SK-N-SH (cell line): ENCODE measurements around the gene GTF2B. TPM values are rescaled to one million over a fixed set of nuclear protein-coding genes. Genes with fewer than 3 reads are reported as not detected.

ENCODE experiments used
- CTCF ChIA-PET: fragments of 300-600, 350-600 bp; formaldehyde crosslinking; extraction: SDS; loops from one replicate; lab custom pipeline; 2021; lab: Yijun Ruan, JAX
- POLR2A ChIA-PET: fragments of 350-600 bp; sonication (Branson Sonifier 250); formaldehyde crosslinking; extraction: SDS; loops from one replicate; lab custom pipeline; 2020; ENCODE audit warnings: antibody characterized with exemption, inconsistent platforms; lab: Yijun Ruan, JAX
- DNase-seq: peaks from one replicate; pipeline ENCODE4 v3.0.0; 2012
- H2AFZ ChIP-seq: fragments of 200-600 bp; sonication (generic); 2 replicates; pipeline ENCODE4 v1.8.1; 2016; ENCODE audit warnings: antibody characterized with exemption, mild to moderate bottlenecking, low read depth
- H3F3A ChIP-seq: fragments of 200-600 bp; sonication (generic); replicated peaks from 2 replicates; pipeline ENCODE3; 2016; ENCODE audit warnings: antibody characterized with exemption, mild to moderate bottlenecking; ENCODE audit not compliant: insufficient read depth
- H3K27ac ChIP-seq, 2 experiments: fragments of 200-500 bp in 1 of 2; fragments of 200-600 bp in 1 of 2; sonication (Bioruptor generic) in 1 of 2; sonication (generic), shearing (Covaris generic) in 1 of 2; 2 replicates each; pipeline versions ENCODE4 v1.5.1 to v1.6.1; 2014 to 2016; ENCODE audit warnings: low read depth in 2 of 2, inconsistent platforms in 1 of 2, low read length in 1 of 2, mild to moderate bottlenecking in 1 of 2, mixed read lengths in 1 of 2
- H3K27me3 ChIP-seq: fragments of 200-600 bp; sonication (generic), shearing (Covaris generic); 2 replicates; pipeline ENCODE4 v1.6.1; 2016; ENCODE audit warnings: mixed run types; ENCODE audit not compliant: insufficient read depth
- H3K36me3 ChIP-seq, 2 experiments: fragments of 200-500 bp in 1 of 2; fragments of 200-600 bp in 1 of 2; sonication (Bioruptor generic) in 1 of 2; sonication (generic) in 1 of 2; replicated peaks in 1 of 2; 2 replicates each; pipeline versions ENCODE3 to v1.5.1; 2014 to 2016; ENCODE audit warnings: low read length in 1 of 2, mild to moderate bottlenecking in 1 of 2; ENCODE audit not compliant: insufficient read depth in 2 of 2, control insufficient read depth in 1 of 2
- H3K4me1 ChIP-seq, 2 experiments: fragments of 200-500 bp in 1 of 2; fragments of 200-600 bp in 1 of 2; sonication (Bioruptor generic) in 1 of 2; sonication (generic), shearing (Covaris generic) in 1 of 2; 2 replicates each; pipeline versions ENCODE4 v1.5.1 to v1.6.1; 2014 to 2016; ENCODE audit warnings: low read depth in 1 of 2, low read length in 1 of 2, mixed run types in 1 of 2; ENCODE audit not compliant: insufficient read depth in 2 of 2, control insufficient read depth in 1 of 2
- H3K4me2 ChIP-seq: fragments of 200-600 bp; sonication (generic), shearing (Covaris generic); 2 replicates; pipeline ENCODE4 v1.6.1; 2017; ENCODE audit warnings: mixed run types
- H3K4me3 ChIP-seq, 2 experiments: fragments of 200-500 bp in 1 of 2; fragments of 200-600 bp in 1 of 2; sonication (Bioruptor generic) in 1 of 2; sonication (generic), shearing (Covaris generic) in 1 of 2; 2 replicates each; pipeline versions ENCODE4 v1.5.1 to v1.8.1; 2014 to 2016; ENCODE audit warnings: low read depth in 2 of 2, inconsistent platforms in 1 of 2, low read length in 1 of 2, mild to moderate bottlenecking in 1 of 2, mixed read lengths in 1 of 2, moderate library complexity in 1 of 2
- H3K79me2 ChIP-seq: fragments of 200-600 bp; sonication (generic); 2 replicates; pipeline ENCODE4 v1.8.1; 2017; ENCODE audit warnings: mild to moderate bottlenecking; ENCODE audit not compliant: insufficient read depth
- H3K9ac ChIP-seq: fragments of 200-600 bp; sonication (generic); 2 replicates; pipeline ENCODE4 v1.6.1; 2017; ENCODE audit warnings: mixed run types
- H3K9me2 ChIP-seq: fragments of 200-600 bp; sonication (generic); 2 replicates; pipeline ENCODE4 v1.6.1; 2017; ENCODE audit warnings: mixed run types
- H3K9me3 ChIP-seq: fragments of 200-600 bp; sonication (generic); 2 replicates; pipeline ENCODE4 v1.6.1; 2017; ENCODE audit warnings: mixed run types, mild to moderate bottlenecking, moderate library complexity
- H4K20me1 ChIP-seq: fragments of 200-600 bp; sonication (generic); 2 replicates; pipeline ENCODE4 v1.6.1; 2017; ENCODE audit warnings: mild to moderate bottlenecking, mixed run types; ENCODE audit not compliant: insufficient read depth
- FOSL2 ChIP-seq: IDR thresholded peaks from 2 replicates; pipeline ENCODE4 v1.4.0; 2012; ENCODE audit warnings: low read depth, mild to moderate bottlenecking, moderate library complexity, borderline replicate concordance
- GABPA ChIP-seq: IDR thresholded peaks from 2 replicates; pipeline ENCODE4 v1.4.0; 2012; ENCODE audit warnings: low read depth, mild to moderate bottlenecking
- JUND ChIP-seq: IDR thresholded peaks from 2 replicates; pipeline ENCODE4 v1.4.0; 2012
- MAX ChIP-seq: IDR thresholded peaks from 2 replicates; pipeline ENCODE4 v1.4.0; 2012; ENCODE audit warnings: low read depth
- MEF2A ChIP-seq: IDR thresholded peaks from 2 replicates; pipeline ENCODE4 v1.4.0; 2012; ENCODE audit warnings: low read depth, borderline replicate concordance
- MXI1 ChIP-seq: IDR thresholded peaks from 2 replicates; pipeline ENCODE4 v1.6.1; 2012; ENCODE audit warnings: mild to moderate bottlenecking, low read depth, low read length, improper control_type of control experiment
- PBX3 ChIP-seq: IDR thresholded peaks from 2 replicates; pipeline ENCODE4; 2012
- RAD21 ChIP-seq: IDR thresholded peaks from 2 replicates; pipeline ENCODE4 v1.6.1; 2012; ENCODE audit warnings: mild to moderate bottlenecking, low read length
- RCOR1 ChIP-seq: fragments of 150-350 bp; IDR thresholded peaks from 2 replicates; pipeline ENCODE4 v1.6.1; 2017; ENCODE audit warnings: antibody characterized with exemption, low read length
- RFX5 ChIP-seq: IDR thresholded peaks from 2 replicates; pipeline ENCODE4 v1.6.1; 2012; ENCODE audit warnings: mild to moderate bottlenecking, improper control_type of control experiment, low read length
- RXRA ChIP-seq: IDR thresholded peaks from 2 replicates; pipeline ENCODE4 v1.4.0; 2012; ENCODE audit warnings: low read depth, mild to moderate bottlenecking, borderline replicate concordance
- TAF1 ChIP-seq: IDR thresholded peaks from 2 replicates; pipeline ENCODE4 v1.6.1; 2012; ENCODE audit warnings: low read depth, mild to moderate bottlenecking, low read length, moderate library complexity, borderline replicate concordance
- TCF12 ChIP-seq: IDR thresholded peaks from 2 replicates; pipeline ENCODE4 v1.4.0; 2012
- TEAD4 ChIP-seq: IDR thresholded peaks from 2 replicates; pipeline ENCODE4 v1.4.0; 2012; ENCODE audit warnings: mild to moderate bottlenecking, borderline replicate concordance; ENCODE audit not compliant: insufficient read depth
- USF2 ChIP-seq: fragments of 150-350 bp; IDR thresholded peaks from 2 replicates; pipeline ENCODE4 v1.6.1; 2017; ENCODE audit warnings: antibody characterized with exemption, low read length, low read depth, borderline replicate concordance
- YY1 ChIP-seq: IDR thresholded peaks from 2 replicates; pipeline ENCODE4 v1.4.0; 2012; ENCODE audit warnings: low read depth, mild to moderate bottlenecking
- WGBS: methylation state at CpG from one replicate; pipeline ENCODE4 v1.1.6; 2017; ENCODE audit warnings: low lambda C conversion rate; 5-methylcytosine and 5-hydroxymethylcytosine counted together
- polyA plus RNA-seq, 3 experiments: library from polyadenylated mRNA; depleted of rRNA; stranded (reverse); fragments of >200 nt; gene quantifications; 2 replicates each; pipeline ENCODE4 v1.2.3, GENCODE V29; 2012
- TF ChIP-seq, protein P1 (sequence below): fragments of 200-600 bp; sonication (generic); IDR thresholded peaks from 2 replicates; pipeline ENCODE4 v1.6.1; 2017; ENCODE audit warnings: antibody characterized with exemption, mild to moderate bottlenecking, moderate library complexity
- TF ChIP-seq, protein P2 (sequence below): IDR thresholded peaks from 2 replicates; pipeline ENCODE4 v1.4.0; 2012; ENCODE audit warnings: low read depth, borderline replicate concordance

The GTF2B gene
- polyA plus RNA-seq, 1 of the 3 experiments (the other 2 are of a cell fraction), result 26.0 TPM

DNA sequence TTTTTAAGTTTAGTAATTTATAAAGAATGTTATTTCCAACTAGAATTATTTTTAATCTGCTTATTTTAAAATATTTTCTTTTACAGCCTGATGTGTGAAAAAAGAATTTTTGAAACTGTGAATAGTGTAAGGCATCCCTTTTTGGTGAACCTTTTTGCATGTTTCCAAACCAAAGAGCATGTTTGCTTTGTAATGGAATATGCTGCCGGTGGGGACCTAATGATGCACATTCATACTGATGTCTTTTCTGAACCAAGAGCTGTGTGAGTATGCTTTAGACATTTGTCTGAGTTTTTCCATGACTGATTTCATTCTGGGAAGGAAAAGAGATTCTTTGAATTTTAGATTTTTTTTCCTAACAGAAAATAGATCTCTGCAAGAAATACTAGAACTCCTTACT lies 77.9 kb downstream of the GTF2B start:
- ChIA-PET POLR2A (no interaction called here), CTCF (no interaction called here)
- H3K27ac ChIP-seq, result no peak overlapping the region
- H3K9ac ChIP-seq, result no peak overlapping the region
- no peak for DNase-seq
- H3K9me3 ChIP-seq, result no peaks in the 10 kb centered on the region
- peaks cover 33 to 61% of the 10 kb centered on the region in 2 experiments for H3K36me3 ChIP-seq
- H3K4me3 ChIP-seq, result no peak overlapping the region
- no peaks in the 10 kb centered on the region for H3K4me1 ChIP-seq
- H3K27me3 ChIP-seq, result no peaks in the 10 kb centered on the region
- no peaks in the 10 kb centered on the region; the same call in 1 of the 2 replicates for H3K79me2 ChIP-seq
- H4K20me1 ChIP-seq, result no peaks in the 10 kb centered on the region
- H3K9me2 ChIP-seq, result no peaks in the 10 kb centered on the region
- H2AFZ ChIP-seq, result no peak overlapping the region
- no peak for TF ChIP-seq MEF2A
- no peak for TF ChIP-seq FOSL2
- no peak for TF ChIP-seq YY1
- TF ChIP-seq TAF1, result no peak
- TF ChIP-seq, protein P1, sequence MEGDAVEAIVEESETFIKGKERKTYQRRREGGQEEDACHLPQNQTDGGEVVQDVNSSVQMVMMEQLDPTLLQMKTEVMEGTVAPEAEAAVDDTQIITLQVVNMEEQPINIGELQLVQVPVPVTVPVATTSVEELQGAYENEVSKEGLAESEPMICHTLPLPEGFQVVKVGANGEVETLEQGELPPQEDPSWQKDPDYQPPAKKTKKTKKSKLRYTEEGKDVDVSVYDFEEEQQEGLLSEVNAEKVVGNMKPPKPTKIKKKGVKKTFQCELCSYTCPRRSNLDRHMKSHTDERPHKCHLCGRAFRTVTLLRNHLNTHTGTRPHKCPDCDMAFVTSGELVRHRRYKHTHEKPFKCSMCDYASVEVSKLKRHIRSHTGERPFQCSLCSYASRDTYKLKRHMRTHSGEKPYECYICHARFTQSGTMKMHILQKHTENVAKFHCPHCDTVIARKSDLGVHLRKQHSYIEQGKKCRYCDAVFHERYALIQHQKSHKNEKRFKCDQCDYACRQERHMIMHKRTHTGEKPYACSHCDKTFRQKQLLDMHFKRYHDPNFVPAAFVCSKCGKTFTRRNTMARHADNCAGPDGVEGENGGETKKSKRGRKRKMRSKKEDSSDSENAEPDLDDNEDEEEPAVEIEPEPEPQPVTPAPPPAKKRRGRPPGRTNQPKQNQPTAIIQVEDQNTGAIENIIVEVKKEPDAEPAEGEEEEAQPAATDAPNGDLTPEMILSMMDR, result no peak
- no peak for TF ChIP-seq RAD21
- no peak for TF ChIP-seq GABPA
- TF ChIP-seq JUND, result no peak
- TF ChIP-seq RXRA, result no peak
- no peak for TF ChIP-seq TCF12
- TF ChIP-seq RCOR1, result no peak
- no peak for TF ChIP-seq MXI1
- no peak for TF ChIP-seq PBX3
- no peak for TF ChIP-seq TEAD4
- TF ChIP-seq USF2, result no peak
- no peak for TF ChIP-seq RFX5
- TF ChIP-seq, protein P2, sequence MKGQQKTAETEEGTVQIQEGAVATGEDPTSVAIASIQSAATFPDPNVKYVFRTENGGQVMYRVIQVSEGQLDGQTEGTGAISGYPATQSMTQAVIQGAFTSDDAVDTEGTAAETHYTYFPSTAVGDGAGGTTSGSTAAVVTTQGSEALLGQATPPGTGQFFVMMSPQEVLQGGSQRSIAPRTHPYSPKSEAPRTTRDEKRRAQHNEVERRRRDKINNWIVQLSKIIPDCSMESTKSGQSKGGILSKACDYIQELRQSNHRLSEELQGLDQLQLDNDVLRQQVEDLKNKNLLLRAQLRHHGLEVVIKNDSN, result no peak
- no peak for TF ChIP-seq MAX
- WGBS, result 96% methylated on average over 1 of the region's 1 CpG
- no peak overlapping the region for H3K4me2 ChIP-seq
- no peaks in the 10 kb centered on the region for H3F3A ChIP-seq
